Measurements from ENCODE around the gene FHL5.

The FHL5 gene

GRCh38 chr6:96659084-96659845 lies 96.3 kb downstream of the FHL5 start:
- H3K4me1 ChIP-seq (ENCODE audit: control insufficient read depth, insufficient read depth, low read length), result no peaks in the 10 kb centered on the region
- H3K36me3 ChIP-seq (ENCODE audit: control insufficient read depth, insufficient read depth, low read length), result no peaks in the 10 kb centered on the region
- no peaks in the 10 kb centered on the region for H3K27me3 ChIP-seq (ENCODE audit: control insufficient read depth, insufficient read depth, low read length)
- no peak overlapping the region for H3K27ac ChIP-seq (ENCODE audit: low read depth, low read length)
- H3K4me3 ChIP-seq (ENCODE audit: low read length), result no peak overlapping the region
- no peak overlapping the region for H3K9ac ChIP-seq (ENCODE audit: low read length)
